ENCODE measurements around the gene CAMSAP3.
"Not testable (repeated sequence)": the region's sequence is repeated elsewhere in the genome, so short reads cannot be mapped to it uniquely, and the experiment has no call there.

CAMSAP3 gene

GRCh38 chr19:7632340-7633203 is 36.9 kb downstream of the CAMSAP3 start:
- DNase-seq: no peak

- DNase-seq: no peak
These were observed 38.0 kb downstream of the CAMSAP3 start, which contains the start of gene PCP2 for GRCh38 chr19:7633698-7634097. TSS of gene PCP2 (minus strand) at chr19:7633719. CDS start at chr19:7633457, 262 bp downstream.

- DNase-seq: no peak
These were observed 40.0 kb downstream of the CAMSAP3 start for GRCh38 chr19:7635670-7636069.

GRCh38 chr19:7636317-7636690 is 40.6 kb downstream of the CAMSAP3 start:
- no peak for DNase-seq

- peak; percentile 47 for DNase-seq
These were observed 41.2 kb downstream of the CAMSAP3 start, which contains the start of gene STXBP2 for GRCh38 chr19:7636691-7637373. TSS of gene STXBP2 (plus strand) at chr19:7637110. CDS start at chr19:7637150, 40 bp downstream.

GRCh38 chr19:7637374-7638256 is 42.0 kb downstream of the CAMSAP3 start:
- DNase-seq: no peak

- DNase-seq: no peak
These were observed 43.3 kb downstream of the CAMSAP3 start for GRCh38 chr19:7638802-7639465.

GRCh38 chr19:7639863-7640348 is 44.2 kb downstream of the CAMSAP3 start:
- DNase-seq: no peak

GRCh38 chr19:7640803-7641202 is 45.1 kb downstream of the CAMSAP3 start:
- DNase-seq: no peak

- no peak for DNase-seq
These were observed 45.9 kb downstream of the CAMSAP3 start for GRCh38 chr19:7641290-7642276.

- no peak for DNase-seq
These were observed 46.8 kb downstream of the CAMSAP3 start for GRCh38 chr19:7642295-7643030.

- DNase-seq: no peak
These were observed 47.4 kb downstream of the CAMSAP3 start for GRCh38 chr19:7643031-7643415.

- DNase-seq: not testable (repeated sequence)
These were observed 48.2 kb downstream of the CAMSAP3 start for GRCh38 chr19:7643629-7644549.

- no peak for DNase-seq
These were observed 48.9 kb downstream of the CAMSAP3 start for GRCh38 chr19:7644550-7644877.

- no peak for DNase-seq
These were observed 49.5 kb downstream of the CAMSAP3 start for GRCh38 chr19:7645163-7645562.

- no peak for DNase-seq
These were observed 50.2 kb downstream of the CAMSAP3 start for GRCh38 chr19:7645656-7646425.

GRCh38 chr19:7646426-7646700 is 50.7 kb downstream of the CAMSAP3 start:
- no peak for DNase-seq

- DNase-seq: no peak
These were observed 51.5 kb downstream of the CAMSAP3 start for GRCh38 chr19:7647156-7647555.

Data from NCI-H748 treated with DMSO at 0.1 percent for 48 hours (cell line).